ENCODE data around the gene SYT6.

- TF ChIP-seq POLR2A (IDR thresholded peaks at IDR 0.05) (no peak), CTCF (IDR thresholded peaks at IDR 0.05 in 8 of 11, conservative IDR thresholded peaks at IDR 0.05 in 3 of 11) (no peak), POLR2AphosphoS5 (IDR thresholded peaks at IDR 0.05) (no peak)
These were observed 2.0 kb upstream of the SYT6 start for GRCh38 chr1:114155706-114156105.
